Pancreas (tissue), 10 donors: ENCODE measurements around the gene PNLDC1. TPM values are rescaled to one million over a fixed set of nuclear protein-coding genes. Genes with fewer than 3 reads are reported as not detected.

Experiments used
- ATAC-seq, 4 donors: fragments of 200-7000 bp; cut with Tn5 transposase; one replicate each; pipeline versions ENCODE4 v1.8.0 to v1.9.1; 2020; ENCODE audit warnings: mild to moderate bottlenecking in 4 of 4, moderate library complexity in 4 of 4
- DNase-seq, 6 donors: peaks; one replicate each; pipeline ENCODE4 v3.0.0-alpha.2; 2020
- FAIRE-seq: peaks from 2 replicates; lab custom pipeline; 2012; peaks lifted over from hg19 to GRCh38; lab: Jason Lieb, UNC
- H3K27ac ChIP-seq, 4 donors: fragments of 200-600 bp; sonication (generic); 1 replicate in 3 of 4; 2 replicates in 1 of 4; pipeline versions ENCODE4 v1.5.0 to v1.8.0; 2020
- H3K27me3 ChIP-seq, 4 donors: fragments of 200-600 bp; one replicate each; pipeline ENCODE4 v1.8.0; 2021
- H3K36me3 ChIP-seq, 3 donors: fragments of 200-600 bp; sonication (generic) in 1 of 3; one replicate each; pipeline versions ENCODE4 v1.5.0 to v1.8.0; 2020 to 2021
- H3K4me1 ChIP-seq, 3 donors: fragments of 200-600 bp; one replicate each; pipeline ENCODE4 v1.8.0; 2021
- H3K4me3 ChIP-seq, 4 donors: fragments of 200-600 bp; sonication (generic) in 2 of 4; one replicate each; pipeline versions ENCODE4 v1.5.0 to v1.8.0; 2020 to 2021
- H3K9me3 ChIP-seq, 4 donors: fragments of 200-600 bp; one replicate each; pipeline ENCODE4 v1.8.0; 2021
- WGBS, 2 donors: extraction: QIAGEN DNeasy Blood & Tissue Kit; methylation state at CpG; one replicate each; pipeline ENCODE4 v1.1.7; 2013; 5-methylcytosine and 5-hydroxymethylcytosine counted together
- intact Hi-C, 3 donors: fragments of 100-400 bp; cut with DNase I; formaldehyde crosslinking; loops; one replicate each; pipeline versions ENCODE4 v1.11.1 to v1.14.2; 2022
- polyA plus RNA-seq, 2 donors: library from polyadenylated mRNA; stranded (reverse); fragments of 200-250 nt; gene quantifications; one replicate each; pipeline ENCODE4 v1.2.3, GENCODE V29; 2013
- total RNA-seq, 6 donors: library from RNA; stranded (reverse); fragmentation: NEBNext Ultra II Directional in 4 of 6; extraction: Animal tissue kit (Norgen Biotek cat#: 25700) in 4 of 6; gene quantifications; one replicate each; pipeline versions ENCODE4 v1.2.1 to v1.2.4, GENCODE V29; 2021 to 2023
- TF ChIP-seq, protein P1 (sequence below), 4 donors: fragments of 200-600 bp; sonication (generic) in 3 of 4; IDR thresholded peaks; one replicate each; pipeline versions ENCODE4 v1.5.0 to v1.8.0; 2021; ENCODE audit warnings: antibody characterized with exemption in 4 of 4
- donor health status: healthy with polysubstance abuse.
- donor health status: DM: no; HTN: no; CAD: no; lungs with moderate emphysema.
- donor health status: DM: no; HTN: no; CAD: no.
- donor health status: control.
- donor health status: control.
- donor health status: Bipolar disorder and iron deficiency.
- donor health status: DM: yes; HTN: yes; CAD: no.
- donor health status: DM: no; HTN: no; CAD: no.
- donor health status: DM: no; HTN: no; CAD: no.
- donor health status: DM: yes; HTN: yes; CAD: no.

PNLDC1 gene
- total and polyA plus RNA-seq, 8 donors = 0.21 to 1.7 (median 0.50) TPM

- WGBS, 2 donors = 89 to 93% methylated on average over 5 of the region's 5 CpGs
- no peak for FAIRE-seq
- H3K27me3 ChIP-seq = no peaks in the 10 kb centered on the region
These were observed 34.0 kb downstream of the PNLDC1 start for GRCh38 chr6:159833997-159834603.

DNA sequence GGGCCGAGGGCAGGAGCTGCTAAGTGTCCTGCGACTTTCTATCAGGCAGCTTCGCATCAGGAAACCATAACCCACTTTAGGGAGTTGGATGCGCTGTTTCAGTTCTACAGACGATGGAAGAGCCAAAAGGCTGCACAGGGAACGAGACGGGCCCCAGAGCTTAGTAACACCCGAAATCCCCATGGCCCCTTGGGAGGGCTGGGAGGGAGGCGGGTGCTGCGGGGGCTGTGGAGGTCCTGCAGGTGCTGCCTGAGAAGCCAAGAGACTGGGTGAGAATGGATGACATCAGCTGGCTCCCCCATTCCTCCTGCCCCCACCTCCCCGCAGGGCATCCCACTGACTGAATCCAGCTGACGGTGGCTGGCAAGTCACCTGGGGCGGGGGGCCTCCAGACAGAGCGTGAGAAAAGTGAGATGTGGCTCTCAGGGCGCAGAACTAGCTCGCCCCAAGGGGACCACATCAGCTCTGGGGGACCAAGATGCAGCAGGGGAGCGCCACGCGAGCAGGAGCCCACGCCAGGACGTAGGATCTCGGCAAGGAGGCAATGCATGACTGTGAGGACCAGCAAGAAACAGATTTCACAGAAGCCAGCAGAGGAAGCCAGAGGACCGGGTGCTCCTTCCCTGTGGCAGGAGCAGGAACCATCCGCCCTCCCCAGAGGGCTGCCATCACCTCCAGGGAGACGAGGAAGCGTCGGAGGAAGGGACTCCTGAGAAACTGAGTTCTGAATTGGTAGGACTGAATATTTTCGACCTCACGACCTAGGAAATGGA is 36.8 kb downstream of the PNLDC1 start:
- H3K4me1 ChIP-seq = no peaks in the 10 kb centered on the region
- intact Hi-C loops = no loop called here
- no peaks in the 10 kb centered on the region for H3K36me3 ChIP-seq
- no peak overlapping the region for H3K27ac ChIP-seq
- 78 to 87% methylated on average over 29 of the region's 29 CpGs for WGBS, 2 donors
- H3K4me3 ChIP-seq = no peak overlapping the region
- H3K9me3 ChIP-seq = no peaks in the 10 kb centered on the region
- TF ChIP-seq, protein P1, sequence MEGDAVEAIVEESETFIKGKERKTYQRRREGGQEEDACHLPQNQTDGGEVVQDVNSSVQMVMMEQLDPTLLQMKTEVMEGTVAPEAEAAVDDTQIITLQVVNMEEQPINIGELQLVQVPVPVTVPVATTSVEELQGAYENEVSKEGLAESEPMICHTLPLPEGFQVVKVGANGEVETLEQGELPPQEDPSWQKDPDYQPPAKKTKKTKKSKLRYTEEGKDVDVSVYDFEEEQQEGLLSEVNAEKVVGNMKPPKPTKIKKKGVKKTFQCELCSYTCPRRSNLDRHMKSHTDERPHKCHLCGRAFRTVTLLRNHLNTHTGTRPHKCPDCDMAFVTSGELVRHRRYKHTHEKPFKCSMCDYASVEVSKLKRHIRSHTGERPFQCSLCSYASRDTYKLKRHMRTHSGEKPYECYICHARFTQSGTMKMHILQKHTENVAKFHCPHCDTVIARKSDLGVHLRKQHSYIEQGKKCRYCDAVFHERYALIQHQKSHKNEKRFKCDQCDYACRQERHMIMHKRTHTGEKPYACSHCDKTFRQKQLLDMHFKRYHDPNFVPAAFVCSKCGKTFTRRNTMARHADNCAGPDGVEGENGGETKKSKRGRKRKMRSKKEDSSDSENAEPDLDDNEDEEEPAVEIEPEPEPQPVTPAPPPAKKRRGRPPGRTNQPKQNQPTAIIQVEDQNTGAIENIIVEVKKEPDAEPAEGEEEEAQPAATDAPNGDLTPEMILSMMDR (IDR thresholded peaks at IDR 0.05) = no peak
- FAIRE-seq (no peak), DNase-seq (no peak), ATAC-seq (peak in 2 of 4 donors; percentile 17 to 25)
- no peaks in the 10 kb centered on the region for H3K27me3 ChIP-seq

More at GRCh38 chr6:159833997-159834603, 34.0 kb downstream of the PNLDC1 start:
- no peak for ATAC-seq
- no peak for DNase-seq
- Histone ChIP-seq H3K36me3 (no peaks in the 10 kb centered on the region), H3K27ac (no peak overlapping the region), H3K4me1 (peaks cover 0 to 3% (median 0%) of the 10 kb centered on the region in 3 donors), H3K9me3 (no peaks in the 10 kb centered on the region), H3K4me3 (no peak overlapping the region)
- TF ChIP-seq, protein P1 (IDR thresholded peaks at IDR 0.05) = no peak
- intact Hi-C loops = no loop called here

- H3K4me1 ChIP-seq = no peaks in the 10 kb centered on the region
- H3K9me3 ChIP-seq = no peaks in the 10 kb centered on the region
- DNase-seq = no peak
- WGBS, 2 donors = 71 to 81% methylated on average over 8 of the region's 8 CpGs
- FAIRE-seq = no peak
- H3K27me3 ChIP-seq = no peaks in the 10 kb centered on the region
- no peaks in the 10 kb centered on the region for H3K36me3 ChIP-seq
- ATAC-seq = no peak
- no peak overlapping the region for H3K27ac ChIP-seq
- intact Hi-C loops = no loop called here
- TF ChIP-seq, protein P1 (IDR thresholded peaks at IDR 0.05) = no peak
- no peak overlapping the region for H3K4me3 ChIP-seq
These were observed 37.4 kb downstream of the PNLDC1 start for GRCh38 chr6:159837511-159837910.

GRCh38 chr6:159838020-159838744 is 38.1 kb downstream of the PNLDC1 start:
- no peaks in the 10 kb centered on the region for H3K4me1 ChIP-seq
- H3K4me3 ChIP-seq = no peak overlapping the region
- WGBS, 2 donors = 73 to 84% methylated on average over 7 of the region's 7 CpGs
- no peaks in the 10 kb centered on the region for H3K27me3 ChIP-seq
- no peaks in the 10 kb centered on the region for H3K36me3 ChIP-seq
- no peaks in the 10 kb centered on the region for H3K9me3 ChIP-seq
- TF ChIP-seq, protein P1 (IDR thresholded peaks at IDR 0.05) = no peak
- FAIRE-seq (no peak), DNase-seq (no peak), ATAC-seq (no peak)
- intact Hi-C loops = no loop called here
- H3K27ac ChIP-seq = no peak overlapping the region
